MM.1S (cell line): Measurements from ENCODE around the gene CALB2.

Source experiments
- DNase-seq: peaks from one replicate; pipeline ENCODE4 v3.0.0-alpha.2; 2015
- H2AFZ ChIP-seq: fragments of 300-600 bp; sonication (generic); 2 replicates; pipeline ENCODE4 v1.6.0; 2016; ENCODE audit warnings: antibody characterized with exemption, low read length
- H3F3A ChIP-seq: fragments of 300-600 bp; sonication (generic); 2 replicates; pipeline ENCODE4 v1.6.1; 2016; ENCODE audit warnings: mild to moderate bottlenecking, antibody characterized with exemption, low read length, moderate library complexity, mixed read lengths; ENCODE audit not compliant: insufficient read depth
- H3K27ac ChIP-seq: fragments of 300-600 bp; sonication (generic); 2 replicates; pipeline ENCODE4 v1.5.1; 2016; ENCODE audit warnings: mild to moderate bottlenecking, low read length
- H3K27me3 ChIP-seq: fragments of 300-600 bp; sonication (generic); replicated peaks from 2 replicates; pipeline ENCODE4 v1.6.0; 2016; ENCODE audit warnings: low read length; ENCODE audit not compliant: insufficient read depth
- H3K36me3 ChIP-seq: fragments of 300-600 bp; sonication (generic); replicated peaks from 2 replicates; pipeline ENCODE4 v1.6.1; 2016; ENCODE audit warnings: mild to moderate bottlenecking, low read length, mixed read lengths; ENCODE audit not compliant: insufficient read depth
- H3K4me1 ChIP-seq: fragments of 300-600 bp; sonication (generic); 2 replicates; pipeline ENCODE4 v1.6.1; 2016; ENCODE audit warnings: low read length, mixed read lengths
- H3K4me2 ChIP-seq: fragments of 300-600 bp; sonication (generic); 2 replicates; pipeline ENCODE4 v1.6.0; 2016; ENCODE audit warnings: low read depth, low read length
- H3K4me3 ChIP-seq: fragments of 300-600 bp; sonication (generic); 2 replicates; pipeline ENCODE4 v1.5.1; 2016; ENCODE audit warnings: low read length, mixed read lengths
- H3K79me2 ChIP-seq: fragments of 300-600 bp; sonication (generic); 2 replicates; pipeline ENCODE4 v1.6.1; 2016; ENCODE audit warnings: mixed run types, low read length, mixed read lengths
- H3K9ac ChIP-seq: fragments of 300-600 bp; sonication (generic); 2 replicates; pipeline ENCODE4 v1.6.1; 2016; ENCODE audit warnings: low read length, mixed read lengths
- H3K9me2 ChIP-seq: fragments of 300-600 bp; sonication (generic); replicated peaks from 2 replicates; pipeline ENCODE4 v1.6.1; 2016; ENCODE audit warnings: mild to moderate bottlenecking, low read length, mixed read lengths; ENCODE audit not compliant: insufficient read depth
- H3K9me3 ChIP-seq: fragments of 300-600 bp; sonication (generic); replicated peaks from 2 replicates; pipeline ENCODE4 v1.6.1; 2016; ENCODE audit warnings: mild to moderate bottlenecking, low read length, mixed read lengths; ENCODE audit not compliant: insufficient read depth
- H4K20me1 ChIP-seq: fragments of 300-600 bp; sonication (generic); 2 replicates; pipeline ENCODE4 v1.6.1; 2016; ENCODE audit warnings: mild to moderate bottlenecking, low read length, moderate library complexity, mixed read lengths; ENCODE audit not compliant: insufficient read depth
- CTCF ChIP-seq: fragments of 300-600 bp; sonication (generic); IDR thresholded peaks from 2 replicates; pipeline ENCODE4 v1.5.1; 2016; ENCODE audit warnings: antibody characterized with exemption, low read length, mixed read lengths
- EZH2 ChIP-seq: fragments of 300-600 bp; sonication (generic); optimal IDR thresholded peaks from 2 replicates; pipeline ENCODE3; 2017; ENCODE audit warnings: low read depth, mild to moderate bottlenecking, antibody characterized with exemption, low read length, mixed read lengths
- EZH2phosphoT487 ChIP-seq: fragments of 300-600 bp; sonication (generic); IDR thresholded peaks from 2 replicates; pipeline ENCODE4 v1.6.1; 2018; ENCODE audit warnings: antibody characterized with exemption, low read length

The CALB2 gene

GRCh38 chr16:71413341-71413740 is 54.8 kb downstream of the CALB2 start:
- no peaks in the 10 kb centered on the region for H3F3A ChIP-seq
- TF ChIP-seq EZH2phosphoT487 (no peak), CTCF (no peak), EZH2 (no peak)

GRCh38 chr16:71414038-71414437 is 55.5 kb downstream of the CALB2 start:
- peaks cover 31% of the 10 kb centered on the region for H3K27me3 ChIP-seq
- TF ChIP-seq CTCF = no peak
- TF ChIP-seq EZH2 = no peak
- no peak for TF ChIP-seq EZH2phosphoT487

More at GRCh38 chr16:71413341-71413740, 54.8 kb downstream of the CALB2 start:
- H3K9me3 ChIP-seq = no peaks in the 10 kb centered on the region
- H3K4me2 ChIP-seq = no peak overlapping the region
- H3K36me3 ChIP-seq = no peaks in the 10 kb centered on the region
- H2AFZ ChIP-seq = no peak overlapping the region
- no peak for DNase-seq
- H3K4me3 ChIP-seq = no peak overlapping the region
- H3K9me2 ChIP-seq = no peaks in the 10 kb centered on the region
- H3K27me3 ChIP-seq = peaks cover 31% of the 10 kb centered on the region
- no peaks in the 10 kb centered on the region for H3K79me2 ChIP-seq
- H3K4me1 ChIP-seq = no peaks in the 10 kb centered on the region
- H3K27ac ChIP-seq = no peak overlapping the region
- no peaks in the 10 kb centered on the region for H4K20me1 ChIP-seq
- H3K9ac ChIP-seq = no peak overlapping the region

GRCh38 chr16:71421911-71422310 is 63.4 kb downstream of the CALB2 start:
- no peaks in the 10 kb centered on the region for H3K9me3 ChIP-seq
- no peak overlapping the region for H2AFZ ChIP-seq
- H3K36me3 ChIP-seq = no peaks in the 10 kb centered on the region
- H3K9ac ChIP-seq = no peak overlapping the region
- H3K4me2 ChIP-seq = no peak overlapping the region
- TF ChIP-seq CTCF (peak; percentile 52), EZH2phosphoT487 (no peak)
- no peaks in the 10 kb centered on the region for H3K4me1 ChIP-seq
- peaks cover 48% of the 10 kb centered on the region for H3K27me3 ChIP-seq
- no peaks in the 10 kb centered on the region for H3F3A ChIP-seq
- DNase-seq = peak; percentile 37
- H3K9me2 ChIP-seq = no peaks in the 10 kb centered on the region
- no peak overlapping the region for H3K27ac ChIP-seq
- H4K20me1 ChIP-seq = no peaks in the 10 kb centered on the region
- H3K4me3 ChIP-seq = no peak overlapping the region
- H3K79me2 ChIP-seq = no peaks in the 10 kb centered on the region

More at GRCh38 chr16:71414038-71414437, 55.5 kb downstream of the CALB2 start:
- no peak overlapping the region for H3K9ac ChIP-seq
- no peak overlapping the region for H2AFZ ChIP-seq
- no peaks in the 10 kb centered on the region for H3K79me2 ChIP-seq
- no peaks in the 10 kb centered on the region for H3K9me3 ChIP-seq
- DNase-seq = no peak
- H3K9me2 ChIP-seq = no peaks in the 10 kb centered on the region
- no peaks in the 10 kb centered on the region for H4K20me1 ChIP-seq
- no peak overlapping the region for H3K27ac ChIP-seq
- no peak overlapping the region for H3K4me2 ChIP-seq
- no peaks in the 10 kb centered on the region for H3K4me1 ChIP-seq
- no peaks in the 10 kb centered on the region for H3K36me3 ChIP-seq
- H3F3A ChIP-seq = no peaks in the 10 kb centered on the region
- no peak overlapping the region for H3K4me3 ChIP-seq
